ENCODE measurements around the gene STK32B. TPM values are rescaled to one million over a fixed set of nuclear protein-coding genes. Genes with fewer than 3 reads are reported as not detected.
"Not testable (repeated sequence)": the region's sequence is repeated elsewhere in the genome, so short reads cannot be mapped to it uniquely, and the experiment has no call there.

Gene STK32B
- polyA plus RNA-seq, 1 experiment = 4.3 TPM

DNA sequence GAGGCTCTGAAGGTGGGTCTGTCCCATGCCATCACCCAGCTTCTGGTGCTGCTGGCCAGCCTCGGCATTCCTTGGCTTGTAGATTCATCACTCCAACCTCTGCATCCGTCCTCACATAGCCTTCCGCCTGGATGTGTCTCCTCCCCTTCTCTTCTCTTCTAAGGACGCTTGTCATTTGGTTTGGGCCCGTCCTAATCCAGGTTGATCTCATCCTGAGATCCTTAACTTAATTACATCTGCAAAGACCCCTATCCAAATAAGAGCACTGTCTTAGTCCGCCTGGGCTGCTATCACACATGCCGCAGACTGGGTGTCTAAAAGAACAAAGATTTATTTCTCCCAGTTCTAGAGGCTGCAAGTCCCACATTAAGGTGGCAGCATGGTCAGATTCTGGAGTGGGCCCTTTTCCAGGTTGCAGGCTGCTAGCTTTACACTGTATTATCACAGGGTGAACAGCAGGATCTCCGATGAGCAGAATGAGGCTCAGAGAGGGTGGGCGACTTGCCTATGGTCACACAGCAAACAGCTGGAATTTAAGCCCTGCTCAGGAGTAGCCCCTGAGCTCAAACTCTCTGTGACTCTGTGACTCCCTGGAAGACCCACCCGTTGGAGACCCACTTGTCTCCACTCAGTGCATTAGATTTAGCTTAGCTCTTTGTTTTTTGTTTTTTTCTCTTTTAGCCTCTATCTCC is 113.1 kb downstream of the STK32B start:
- Histone ChIP-seq H3K27ac (ENCODE audit: low read depth, low read length) (no peak overlapping the region), H3K27me3 (ENCODE audit: control insufficient read depth, insufficient read depth, low read length) (no peaks in the 10 kb centered on the region), H3K4me3 (ENCODE audit: low read depth, low read length) (no peak overlapping the region), H3K9me3 (ENCODE audit: control insufficient read depth, insufficient read depth, low read length) (no peaks in the 10 kb centered on the region)
- CTCF ChIA-PET = no interaction called here
- POLR2A ChIA-PET = interaction anchor here (0.6 kb wide), 1 partner anchor 39 kb away, joined by 3 read pairs; no protein-coding TSS in a partner anchor
- no peak for DNase-seq (ENCODE audit: low read depth, low spot score)
- TF ChIP-seq, protein P1, sequence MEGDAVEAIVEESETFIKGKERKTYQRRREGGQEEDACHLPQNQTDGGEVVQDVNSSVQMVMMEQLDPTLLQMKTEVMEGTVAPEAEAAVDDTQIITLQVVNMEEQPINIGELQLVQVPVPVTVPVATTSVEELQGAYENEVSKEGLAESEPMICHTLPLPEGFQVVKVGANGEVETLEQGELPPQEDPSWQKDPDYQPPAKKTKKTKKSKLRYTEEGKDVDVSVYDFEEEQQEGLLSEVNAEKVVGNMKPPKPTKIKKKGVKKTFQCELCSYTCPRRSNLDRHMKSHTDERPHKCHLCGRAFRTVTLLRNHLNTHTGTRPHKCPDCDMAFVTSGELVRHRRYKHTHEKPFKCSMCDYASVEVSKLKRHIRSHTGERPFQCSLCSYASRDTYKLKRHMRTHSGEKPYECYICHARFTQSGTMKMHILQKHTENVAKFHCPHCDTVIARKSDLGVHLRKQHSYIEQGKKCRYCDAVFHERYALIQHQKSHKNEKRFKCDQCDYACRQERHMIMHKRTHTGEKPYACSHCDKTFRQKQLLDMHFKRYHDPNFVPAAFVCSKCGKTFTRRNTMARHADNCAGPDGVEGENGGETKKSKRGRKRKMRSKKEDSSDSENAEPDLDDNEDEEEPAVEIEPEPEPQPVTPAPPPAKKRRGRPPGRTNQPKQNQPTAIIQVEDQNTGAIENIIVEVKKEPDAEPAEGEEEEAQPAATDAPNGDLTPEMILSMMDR (IDR thresholded peaks at IDR 0.05; ENCODE audit: low read depth, low read length) = no peak

DNA sequence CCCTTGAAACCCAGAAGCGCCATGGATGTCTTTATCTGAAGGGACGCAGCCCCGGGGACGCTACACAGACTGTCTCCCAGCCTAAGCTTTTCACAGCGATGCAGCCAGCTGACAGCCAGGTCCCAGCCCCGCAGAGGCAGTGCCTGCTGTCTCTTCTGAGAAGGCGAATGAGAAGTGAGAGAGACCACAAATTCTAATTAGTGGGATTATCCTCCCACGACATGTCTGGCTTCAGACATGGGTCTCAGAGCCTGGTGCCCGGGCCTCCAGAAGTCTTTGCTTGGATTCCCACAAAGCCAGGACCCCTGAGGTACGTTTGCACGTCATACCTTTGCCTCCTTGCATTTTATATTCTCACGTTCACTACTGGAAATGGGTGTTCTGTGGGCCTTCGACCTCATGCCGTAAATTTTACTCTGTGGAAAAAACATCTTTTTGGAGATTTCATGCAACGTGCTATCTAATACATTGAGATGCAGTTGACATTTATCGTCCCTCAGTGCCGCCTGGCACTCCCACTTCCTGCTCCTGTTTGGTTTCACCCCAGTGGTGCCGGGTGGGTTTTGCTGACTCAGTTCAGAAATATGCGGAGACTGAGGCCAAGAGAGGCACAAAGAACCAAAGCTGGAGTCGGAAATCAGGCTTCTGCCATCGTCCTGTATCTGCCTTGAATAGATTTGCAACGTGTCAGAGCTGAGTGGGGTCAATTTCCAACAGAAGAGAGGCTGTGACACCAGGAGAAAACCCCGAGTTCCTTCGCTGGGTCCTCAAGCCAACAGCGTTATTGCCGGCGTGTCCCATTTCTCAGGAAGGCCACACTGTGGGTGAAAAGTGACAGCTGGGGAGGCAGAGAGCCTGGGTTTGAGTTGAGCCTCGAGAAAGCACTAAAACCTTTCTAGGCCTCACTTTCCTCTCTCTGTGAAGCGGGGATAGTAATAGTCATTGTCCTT is 114.4 kb downstream of the STK32B start:
- TF ChIP-seq, protein P1 (IDR thresholded peaks at IDR 0.05; ENCODE audit: low read depth, low read length) = no peak
- CTCF ChIA-PET = no interaction called here
- H3K9me3 ChIP-seq (ENCODE audit: control insufficient read depth, insufficient read depth, low read length) = no peaks in the 10 kb centered on the region
- POLR2A ChIA-PET = no interaction called here
- H3K27ac ChIP-seq (ENCODE audit: low read depth, low read length) = no peak overlapping the region
- no peak for DNase-seq (ENCODE audit: low read depth, low spot score)
- H3K27me3 ChIP-seq (ENCODE audit: control insufficient read depth, insufficient read depth, low read length) = no peaks in the 10 kb centered on the region
- H3K4me3 ChIP-seq (ENCODE audit: low read depth, low read length) = no peak overlapping the region

DNA sequence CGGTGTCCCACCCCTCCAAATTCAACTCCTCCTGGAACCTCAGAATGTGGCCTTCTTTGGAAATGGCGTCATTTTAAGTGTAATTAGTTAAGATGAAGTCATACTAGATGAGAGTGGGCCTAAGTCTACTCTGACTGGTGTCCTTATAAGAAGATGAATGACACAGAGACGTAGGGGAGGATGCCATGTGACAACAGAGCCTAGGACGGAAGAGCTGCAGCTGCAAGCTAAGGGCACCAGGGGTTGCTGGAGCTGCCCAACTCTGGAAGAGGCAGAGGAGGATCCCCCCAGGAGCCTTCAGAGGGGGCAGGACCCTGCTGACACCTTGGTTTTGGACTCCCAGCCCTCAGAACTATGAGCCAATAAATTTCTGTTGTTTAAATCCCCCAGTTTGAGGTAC is 115.1 kb downstream of the STK32B start:
- POLR2A ChIA-PET = no interaction called here
- no peak for DNase-seq (ENCODE audit: low read depth, low spot score)
- TF ChIP-seq, protein P1 (IDR thresholded peaks at IDR 0.05; ENCODE audit: low read depth, low read length) = no peak
- CTCF ChIA-PET = no interaction called here
- Histone ChIP-seq H3K27me3 (ENCODE audit: control insufficient read depth, insufficient read depth, low read length) (no peaks in the 10 kb centered on the region), H3K9me3 (ENCODE audit: control insufficient read depth, insufficient read depth, low read length) (no peaks in the 10 kb centered on the region), H3K4me3 (ENCODE audit: low read depth, low read length) (no peak overlapping the region), H3K27ac (ENCODE audit: low read depth, low read length) (no peak overlapping the region)

DNA sequence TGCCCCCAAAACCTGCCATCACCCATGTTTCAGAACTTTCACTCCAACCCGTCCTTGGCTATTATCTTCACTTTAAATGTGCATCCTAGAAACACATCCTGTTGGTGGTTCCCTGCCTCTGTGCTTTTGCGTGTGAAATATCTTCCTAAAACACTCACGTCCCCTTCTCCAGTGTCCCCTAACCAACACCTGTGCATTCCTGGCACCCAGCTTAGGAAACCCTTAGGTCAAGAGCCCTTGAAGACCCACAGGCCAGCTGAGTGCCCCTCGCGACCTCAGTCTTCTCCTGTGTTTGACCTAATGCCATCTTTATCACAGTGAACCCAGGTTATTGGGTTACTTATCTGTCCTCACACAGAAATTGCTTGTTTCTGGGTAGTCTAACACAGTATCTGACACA is 117.6 kb downstream of the STK32B start:
- H3K4me3 ChIP-seq (ENCODE audit: low read depth, low read length) = no peak overlapping the region
- TF ChIP-seq, protein P1 (IDR thresholded peaks at IDR 0.05; ENCODE audit: low read depth, low read length) = no peak
- no peaks in the 10 kb centered on the region for H3K9me3 ChIP-seq (ENCODE audit: control insufficient read depth, insufficient read depth, low read length)
- ChIA-PET POLR2A (no interaction called here), CTCF (no interaction called here)
- DNase-seq (ENCODE audit: low read depth, low spot score) = no peak
- H3K27ac ChIP-seq (ENCODE audit: low read depth, low read length) = no peak overlapping the region
- no peaks in the 10 kb centered on the region for H3K27me3 ChIP-seq (ENCODE audit: control insufficient read depth, insufficient read depth, low read length)

DNA sequence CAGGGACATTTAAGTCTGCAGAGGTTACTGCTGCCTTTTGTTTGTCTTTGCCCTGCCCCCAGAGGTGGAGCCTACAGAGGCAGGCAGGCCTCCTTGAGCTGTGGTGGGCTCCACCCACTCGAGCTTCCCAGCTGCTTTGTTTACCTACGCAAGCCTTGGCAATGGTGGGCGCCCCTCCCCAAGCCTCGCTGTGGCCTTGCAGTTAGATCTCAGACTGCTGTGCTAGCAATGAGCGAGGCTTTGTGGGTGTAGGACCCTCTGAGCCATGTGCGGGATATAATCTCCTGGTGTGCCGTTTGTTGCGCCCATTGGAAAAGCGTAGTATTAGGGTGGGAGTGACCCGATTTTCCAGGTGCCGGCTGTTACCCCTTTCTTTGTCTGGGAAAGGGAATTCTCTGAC is 124.6 kb downstream of the STK32B start:
- H3K4me3 ChIP-seq (ENCODE audit: low read depth, low read length); DNase-seq (ENCODE audit: low read depth, low spot score); H3K27ac ChIP-seq (ENCODE audit: low read depth, low read length); CTCF ChIA-PET; H3K27me3 ChIP-seq (ENCODE audit: control insufficient read depth, insufficient read depth, low read length); H3K9me3 ChIP-seq (ENCODE audit: control insufficient read depth, insufficient read depth, low read length); POLR2A ChIA-PET: not testable (repeated sequence)

Measured in AG04450 (cell line).